Lower leg skin (tissue), 4 donors: Measurements from ENCODE around the gene USP14. TPM values are rescaled to one million over a fixed set of nuclear protein-coding genes. Genes with fewer than 3 reads are reported as not detected.

Experiments used
- DNase-seq, 2 donors: peaks; one replicate each; pipeline ENCODE4 v3.0.0-alpha.2; 2019; ENCODE audit warnings: low spot score in 2 of 2
- H3K4me3 ChIP-seq: fragments of 200-600 bp; sonication (generic); 2 replicates; pipeline ENCODE4 v1.5.1; 2017; ENCODE audit warnings: mild to moderate bottlenecking, low read depth; ENCODE audit not compliant: poor library complexity, severe bottlenecking
- POLR2A ChIP-seq, 2 donors: fragments of 450-650 bp; IDR thresholded peaks; one replicate each; pipeline ENCODE4 v1.6.1; 2016 to 2017; ENCODE audit warnings: antibody characterized with exemption in 2 of 2, mild to moderate bottlenecking in 1 of 2, moderate library complexity in 1 of 2
- WGBS, 2 donors: methylation state at CpG; one replicate each; pipeline ENCODE4 v1.1.5; 2018; 5-methylcytosine and 5-hydroxymethylcytosine counted together
- intact Hi-C: fragments of 100-400 bp; cut with DNase I; formaldehyde crosslinking; loops from one replicate; pipeline ENCODE4 v1.15.0; 2023; ENCODE audit warnings: low total_unique reads
- total RNA-seq, 4 donors: library from RNA; depleted of rRNA; stranded (reverse); fragments of >200 nt; gene quantifications; one replicate each; pipeline ENCODE4 v1.1.0, GENCODE V29; 2016
- TF ChIP-seq, protein P1 (sequence below), 3 donors: fragments of 450-650 bp; IDR thresholded peaks; one replicate each; pipeline ENCODE4 v1.5.1; 2016; ENCODE audit warnings: antibody characterized with exemption in 3 of 3, mild to moderate bottlenecking in 3 of 3, moderate library complexity in 2 of 3

Gene USP14
- total RNA-seq, 4 donors from 2014 or later, result 13.9 to 20.4 (median 16.6) TPM

GRCh38 chr18:210733-211132 is 52.4 kb downstream of the USP14 start:
- intact Hi-C loops, result no loop called here
- DNase-seq, result no peak
- no peak for TF ChIP-seq POLR2A (IDR thresholded peaks at IDR 0.05)
- TF ChIP-seq, protein P1, sequence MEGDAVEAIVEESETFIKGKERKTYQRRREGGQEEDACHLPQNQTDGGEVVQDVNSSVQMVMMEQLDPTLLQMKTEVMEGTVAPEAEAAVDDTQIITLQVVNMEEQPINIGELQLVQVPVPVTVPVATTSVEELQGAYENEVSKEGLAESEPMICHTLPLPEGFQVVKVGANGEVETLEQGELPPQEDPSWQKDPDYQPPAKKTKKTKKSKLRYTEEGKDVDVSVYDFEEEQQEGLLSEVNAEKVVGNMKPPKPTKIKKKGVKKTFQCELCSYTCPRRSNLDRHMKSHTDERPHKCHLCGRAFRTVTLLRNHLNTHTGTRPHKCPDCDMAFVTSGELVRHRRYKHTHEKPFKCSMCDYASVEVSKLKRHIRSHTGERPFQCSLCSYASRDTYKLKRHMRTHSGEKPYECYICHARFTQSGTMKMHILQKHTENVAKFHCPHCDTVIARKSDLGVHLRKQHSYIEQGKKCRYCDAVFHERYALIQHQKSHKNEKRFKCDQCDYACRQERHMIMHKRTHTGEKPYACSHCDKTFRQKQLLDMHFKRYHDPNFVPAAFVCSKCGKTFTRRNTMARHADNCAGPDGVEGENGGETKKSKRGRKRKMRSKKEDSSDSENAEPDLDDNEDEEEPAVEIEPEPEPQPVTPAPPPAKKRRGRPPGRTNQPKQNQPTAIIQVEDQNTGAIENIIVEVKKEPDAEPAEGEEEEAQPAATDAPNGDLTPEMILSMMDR (IDR thresholded peaks at IDR 0.05), result no peak
- WGBS, 2 donors, result 90 to 92% methylated on average over 4 of the region's 4 CpGs
- H3K4me3 ChIP-seq, result no peak overlapping the region

- DNase-seq, result no peak
- TF ChIP-seq, protein P1 (IDR thresholded peaks at IDR 0.05), result no peak
- TF ChIP-seq POLR2A (IDR thresholded peaks at IDR 0.05), result no peak
- H3K4me3 ChIP-seq, result no peak overlapping the region
- intact Hi-C loops, result no loop called here
These were observed 53.2 kb downstream of the USP14 start for GRCh38 chr18:211582-211981.

DNA sequence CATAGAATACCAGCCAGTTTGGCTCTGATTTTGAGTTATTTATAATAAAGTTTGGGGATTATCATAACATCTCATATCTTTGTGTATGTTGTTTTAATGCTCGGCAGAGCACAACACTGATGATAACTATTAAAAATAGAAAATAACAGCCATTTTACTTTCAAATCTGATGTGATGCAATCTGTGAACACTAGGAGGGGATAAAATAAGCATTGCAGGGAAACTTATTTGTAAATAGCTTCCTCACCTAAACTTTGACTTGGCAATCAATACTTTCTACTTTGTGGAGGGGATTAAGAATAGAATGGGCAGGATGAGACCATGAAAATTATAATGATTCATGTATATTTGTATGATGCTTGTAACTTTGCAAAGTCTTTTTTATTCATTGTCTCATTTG is 54.4 kb downstream of the USP14 start:
- intact Hi-C loops, result no loop called here
- DNase-seq, result no peak
- no peak overlapping the region for H3K4me3 ChIP-seq
- WGBS, 2 donors, result 80 to 88% methylated on average over 1 of the region's 1 CpG
- TF ChIP-seq, protein P1 (IDR thresholded peaks at IDR 0.05), result no peak
- TF ChIP-seq POLR2A (IDR thresholded peaks at IDR 0.05), result no peak

- intact Hi-C loops, result no loop called here
- H3K4me3 ChIP-seq, result no peak overlapping the region
- DNase-seq, result no peak
- TF ChIP-seq, protein P1 (IDR thresholded peaks at IDR 0.05), result no peak
- WGBS, 2 donors, result 71 to 77% methylated on average over 4 of the region's 4 CpGs
These were observed 55.1 kb downstream of the USP14 start for GRCh38 chr18:213505-213904.

DNA sequence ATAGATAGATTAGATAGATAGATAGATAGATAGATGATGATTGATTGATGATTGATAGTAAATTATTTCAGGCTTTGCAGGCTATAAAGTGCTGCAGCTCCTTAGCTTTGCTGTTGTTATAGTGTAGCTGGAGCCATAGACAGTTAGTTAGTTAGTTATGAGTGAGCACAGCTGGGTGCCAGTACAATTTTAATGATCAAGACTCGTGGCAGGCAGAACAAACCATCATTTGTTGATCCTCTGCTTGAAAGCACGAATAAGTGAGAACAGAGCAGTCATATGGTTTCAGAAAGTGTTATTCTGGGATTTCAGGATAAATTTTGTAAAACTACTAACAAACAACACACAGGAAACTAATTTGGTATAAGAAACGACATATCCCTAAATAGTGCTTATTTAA is 55.6 kb downstream of the USP14 start:
- intact Hi-C loops, result no loop called here
- WGBS, 2 donors, result 63 to 65% methylated on average over 3 of the region's 3 CpGs
- DNase-seq, result no peak
- no peak for TF ChIP-seq POLR2A (IDR thresholded peaks at IDR 0.05)
- TF ChIP-seq, protein P1 (IDR thresholded peaks at IDR 0.05), result no peak
- H3K4me3 ChIP-seq, result no peak overlapping the region

DNA sequence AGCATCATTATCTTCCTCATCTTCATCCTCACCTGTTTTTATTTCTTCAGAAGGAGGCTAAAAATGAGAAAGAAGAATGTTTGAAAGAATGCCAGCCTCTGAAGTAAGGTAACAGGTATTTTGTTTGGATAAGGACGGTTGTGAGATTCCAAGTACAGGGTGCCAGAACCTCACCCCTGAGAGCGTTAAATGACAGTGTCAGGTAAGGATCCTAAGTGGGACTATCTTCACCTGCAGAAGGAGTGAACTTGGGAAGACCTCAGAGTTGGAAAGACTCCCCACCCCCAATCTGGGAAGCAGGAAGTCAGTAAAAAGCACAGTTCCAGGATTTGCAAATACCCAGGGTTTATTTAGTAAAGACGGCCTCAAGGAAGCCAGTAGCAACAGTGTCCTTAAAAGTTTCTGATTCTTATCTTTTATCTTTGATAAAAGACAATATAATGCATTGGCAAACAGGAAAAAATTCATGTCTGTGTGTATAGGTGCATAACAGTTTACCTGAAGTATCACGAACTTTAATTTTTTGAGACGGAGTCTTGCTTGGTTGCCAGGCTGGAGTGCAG is 57.2 kb downstream of the USP14 start:
- H3K4me3 ChIP-seq, result no peak overlapping the region
- no peak for DNase-seq
- WGBS, 2 donors, result 78 to 80% methylated on average over 5 of the region's 5 CpGs
- TF ChIP-seq, protein P1 (IDR thresholded peaks at IDR 0.05), result no peak
- TF ChIP-seq POLR2A (IDR thresholded peaks at IDR 0.05), result no peak
- intact Hi-C loops, result no loop called here
